ENCODE results near the gene MMP24. TPM values are rescaled to one million over a fixed set of nuclear protein-coding genes. Genes with fewer than 3 reads are reported as not detected.
A peak's percentile ranks its signal among the peaks of the same experiment; 100 is the strongest.
"Not testable (repeated sequence)": the region's sequence is repeated elsewhere in the genome, so short reads cannot be mapped to it uniquely, and the experiment has no call there.

Gene MMP24
- total RNA-seq, 4 donors from 2014 or later = 0.51 to 2.6 (median 2.0) TPM

DNA sequence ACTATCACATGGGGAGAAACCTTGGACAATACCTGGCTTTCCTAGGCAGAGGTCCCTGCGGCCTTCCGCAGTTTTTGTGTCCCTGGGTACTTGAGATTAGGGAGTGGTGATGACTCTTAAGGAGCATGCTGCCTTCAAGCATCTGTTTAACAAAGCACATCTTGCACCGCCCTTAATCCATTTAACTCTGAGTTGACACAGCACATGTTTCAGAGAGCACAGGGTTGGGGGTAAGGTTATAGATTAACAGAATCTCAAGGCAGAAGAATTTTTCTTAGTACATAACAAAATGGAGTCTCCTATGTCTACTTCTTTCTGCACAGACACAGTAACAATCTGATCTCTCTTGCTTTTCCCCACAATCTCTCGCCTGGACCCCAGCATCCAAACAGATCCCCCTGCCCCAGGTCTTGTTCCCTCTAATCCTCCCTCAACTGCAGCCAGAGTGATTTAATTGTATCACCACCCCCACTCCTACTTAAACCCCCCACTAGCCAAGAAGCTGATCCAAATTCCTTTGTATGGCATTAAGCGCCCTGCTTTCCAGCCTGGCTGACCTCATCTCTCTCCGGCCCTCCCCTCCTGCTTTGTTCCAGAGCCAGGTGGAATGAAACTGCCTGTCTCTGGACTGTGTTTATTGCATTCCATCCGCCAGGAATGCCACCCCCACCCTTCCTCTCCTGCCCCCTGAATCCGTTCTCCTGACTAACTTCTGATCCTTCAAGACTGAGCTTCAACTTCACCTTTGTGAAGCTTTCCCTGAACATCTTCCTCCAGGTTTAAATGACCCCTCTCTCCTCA is 36.4 kb downstream of the MMP24 start:
- peak; percentile 73 to 84 for DNase-seq
- H3K27ac ChIP-seq = peak overlapping the region; percentile 85 to 93
- not testable (repeated sequence) for H3K4me1 ChIP-seq

DNA sequence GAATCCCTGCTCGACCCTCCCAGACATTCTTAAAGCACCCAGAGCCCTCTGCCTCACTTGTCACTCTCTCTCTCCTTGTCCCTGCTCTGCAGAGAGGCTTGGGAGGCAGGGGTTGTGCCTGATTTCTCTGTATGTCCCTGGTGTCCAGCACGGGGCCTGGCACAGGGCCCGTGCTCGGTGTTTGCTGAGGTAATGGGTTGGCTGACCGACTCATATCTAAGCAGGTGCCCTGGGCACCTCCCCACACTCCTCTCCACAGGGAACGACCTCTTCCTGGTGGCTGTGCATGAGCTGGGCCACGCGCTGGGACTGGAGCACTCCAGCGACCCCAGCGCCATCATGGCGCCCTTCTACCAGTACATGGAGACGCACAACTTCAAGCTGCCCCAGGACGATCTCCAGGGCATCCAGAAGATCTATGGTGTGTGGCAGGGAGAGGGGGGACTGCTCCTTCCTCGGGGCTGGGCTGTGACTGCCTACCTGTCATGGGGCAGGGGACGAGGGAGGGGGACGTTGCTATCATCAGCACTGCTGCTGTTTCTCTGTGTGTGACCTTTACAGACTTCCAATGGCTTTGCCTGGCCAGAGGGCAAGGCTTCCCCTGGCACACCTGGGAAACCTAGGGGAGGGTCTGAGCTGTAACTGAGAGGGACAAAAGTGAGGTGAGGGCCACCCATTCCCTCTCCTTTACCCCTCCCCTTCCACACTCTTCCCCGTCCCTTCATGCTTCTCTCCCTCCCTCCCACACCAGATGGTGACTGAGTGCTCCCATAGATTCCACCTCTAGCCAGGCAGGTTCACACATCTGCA is 37.2 kb downstream of the MMP24 start:
- Histone ChIP-seq H3K27me3 (no peaks in the 10 kb centered on the region), H3K9me3 (no peaks in the 10 kb centered on the region), H3K4me1 (peaks cover 0 to 5% of the 10 kb centered on the region in 2 donors), H3K4me3 (no peak overlapping the region), H3K36me3 (no peaks in the 10 kb centered on the region), H3K27ac (peak overlapping the region; percentile 85 to 93)
- intact Hi-C loops (cut with DNase I; ENCODE audit: low total_unique reads) = no loop called here
- no peak for DNase-seq
- TF ChIP-seq, protein P1, sequence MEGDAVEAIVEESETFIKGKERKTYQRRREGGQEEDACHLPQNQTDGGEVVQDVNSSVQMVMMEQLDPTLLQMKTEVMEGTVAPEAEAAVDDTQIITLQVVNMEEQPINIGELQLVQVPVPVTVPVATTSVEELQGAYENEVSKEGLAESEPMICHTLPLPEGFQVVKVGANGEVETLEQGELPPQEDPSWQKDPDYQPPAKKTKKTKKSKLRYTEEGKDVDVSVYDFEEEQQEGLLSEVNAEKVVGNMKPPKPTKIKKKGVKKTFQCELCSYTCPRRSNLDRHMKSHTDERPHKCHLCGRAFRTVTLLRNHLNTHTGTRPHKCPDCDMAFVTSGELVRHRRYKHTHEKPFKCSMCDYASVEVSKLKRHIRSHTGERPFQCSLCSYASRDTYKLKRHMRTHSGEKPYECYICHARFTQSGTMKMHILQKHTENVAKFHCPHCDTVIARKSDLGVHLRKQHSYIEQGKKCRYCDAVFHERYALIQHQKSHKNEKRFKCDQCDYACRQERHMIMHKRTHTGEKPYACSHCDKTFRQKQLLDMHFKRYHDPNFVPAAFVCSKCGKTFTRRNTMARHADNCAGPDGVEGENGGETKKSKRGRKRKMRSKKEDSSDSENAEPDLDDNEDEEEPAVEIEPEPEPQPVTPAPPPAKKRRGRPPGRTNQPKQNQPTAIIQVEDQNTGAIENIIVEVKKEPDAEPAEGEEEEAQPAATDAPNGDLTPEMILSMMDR (IDR thresholded peaks at IDR 0.05) = no peak
- TF ChIP-seq POLR2A (IDR thresholded peaks at IDR 0.05) = no peak

More for the DNA sequence above, 36.4 kb downstream of the MMP24 start:
- H3K27me3 ChIP-seq; intact Hi-C loops (cut with DNase I; ENCODE audit: low total_unique reads); H3K9me3 ChIP-seq; H3K4me3 ChIP-seq; H3K36me3 ChIP-seq: not testable (repeated sequence)
- TF ChIP-seq, protein P1 (IDR thresholded peaks at IDR 0.05) = peak in 2 of 4 experiments; percentile 6 to 27

DNA sequence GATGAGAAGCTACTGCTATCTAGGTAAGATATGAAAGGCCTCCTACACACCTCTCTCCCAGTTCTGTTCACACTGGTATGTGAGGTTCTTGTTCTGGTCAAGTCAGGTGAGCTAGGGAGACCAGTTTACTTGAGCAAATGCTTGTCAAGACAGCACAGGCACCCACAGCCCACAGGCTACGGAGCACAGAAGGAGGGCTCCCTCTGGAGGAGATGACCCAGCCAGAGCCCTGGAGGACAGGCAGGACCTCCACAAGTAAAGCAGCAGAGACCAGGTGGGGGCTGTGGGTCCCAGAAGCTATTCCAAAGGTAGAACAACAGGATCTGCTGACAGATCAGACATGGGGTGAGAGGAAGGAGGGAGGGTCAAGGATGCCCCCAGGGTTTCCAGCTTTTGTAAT is 38.3 kb downstream of the MMP24 start:
- no peak for DNase-seq
- intact Hi-C loops (cut with DNase I; ENCODE audit: low total_unique reads) = no loop called here
- Histone ChIP-seq H3K4me1 (peaks cover 0 to 5% of the 10 kb centered on the region in 2 donors), H3K27ac (peak overlapping the region; percentile 52 to 93), H3K4me3 (no peak overlapping the region), H3K36me3 (no peaks in the 10 kb centered on the region), H3K27me3 (no peaks in the 10 kb centered on the region), H3K9me3 (no peaks in the 10 kb centered on the region)
- TF ChIP-seq, protein P1 (IDR thresholded peaks at IDR 0.05) = peak in 1 of 4 experiments; percentile 7
- TF ChIP-seq POLR2A (IDR thresholded peaks at IDR 0.05) = no peak

DNA sequence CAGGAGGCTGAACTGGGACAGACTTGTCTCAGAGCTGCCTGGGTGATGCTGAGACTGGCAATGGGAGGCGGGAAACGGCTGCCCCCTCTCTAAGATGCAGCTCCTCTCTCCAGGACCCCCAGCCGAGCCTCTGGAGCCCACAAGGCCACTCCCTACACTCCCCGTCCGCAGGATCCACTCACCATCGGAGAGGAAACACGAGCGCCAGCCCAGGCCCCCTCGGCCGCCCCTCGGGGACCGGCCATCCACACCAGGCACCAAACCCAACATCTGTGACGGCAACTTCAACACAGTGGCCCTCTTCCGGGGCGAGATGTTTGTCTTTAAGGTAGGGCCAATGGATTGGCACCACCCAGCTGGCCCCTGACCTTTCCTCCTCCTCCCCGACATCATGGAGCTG is 40.6 kb downstream of the MMP24 start:
- Histone ChIP-seq H3K27me3 (no peaks in the 10 kb centered on the region), H3K4me3 (no peak overlapping the region), H3K9me3 (no peaks in the 10 kb centered on the region), H3K36me3 (no peaks in the 10 kb centered on the region), H3K4me1 (peaks cover 0 to 5% of the 10 kb centered on the region in 2 donors), H3K27ac (no peak overlapping the region)
- DNase-seq = no peak
- TF ChIP-seq, protein P1 (IDR thresholded peaks at IDR 0.05) = no peak
- no peak for TF ChIP-seq POLR2A (IDR thresholded peaks at IDR 0.05)
- intact Hi-C loops (cut with DNase I; ENCODE audit: low total_unique reads) = no loop called here

Measured in uterus (tissue), 4 donors.